Hematopoietic multipotent progenitor cell treated with erythropoietin and hydrocortisone succinate and interleukin-3 and kit ligand, for 15 days (in vitro differentiated cells): ENCODE data around the gene SRSF4.

Source experiments
- DNase-seq: peaks from one replicate; pipeline ENCODE4 v3.0.0-alpha.2; 2015; ENCODE audit warnings: low spot score

The SRSF4 gene

GRCh38 chr1:29200906-29201594 lies 19.4 kb upstream of the SRSF4 start:
- no peak for DNase-seq

GRCh38 chr1:29197993-29198392 lies 16.3 kb upstream of the SRSF4 start:
- no peak for DNase-seq

- DNase-seq = peak; percentile 75
Measured at GRCh38 chr1:29197590-29197924, 15.9 kb upstream of the SRSF4 start.

GRCh38 chr1:29196863-29197589 lies 15.3 kb upstream of the SRSF4 start:
- DNase-seq = no peak

GRCh38 chr1:29195881-29196291 lies 14.2 kb upstream of the SRSF4 start:
- no peak for DNase-seq

GRCh38 chr1:29193879-29194455 lies 12.3 kb upstream of the SRSF4 start:
- no peak for DNase-seq

GRCh38 chr1:29190718-29191117 lies 9.0 kb upstream of the SRSF4 start:
- no peak for DNase-seq

GRCh38 chr1:29186707-29187106 lies 5.0 kb upstream of the SRSF4 start:
- no peak for DNase-seq

- DNase-seq = no peak
Measured at GRCh38 chr1:29186252-29186651, 4.6 kb upstream of the SRSF4 start.

- DNase-seq = no peak
Measured at GRCh38 chr1:29183287-29183686, 1.6 kb upstream of the SRSF4 start.

GRCh38 chr1:29180497-29181412 lies 945 bp downstream of the SRSF4 start:
- DNase-seq = peak; percentile 59

GRCh38 chr1:29179641-29180184 lies 2.0 kb downstream of the SRSF4 start:
- DNase-seq = peak; percentile 55

GRCh38 chr1:29177022-29177705 lies 4.5 kb downstream of the SRSF4 start:
- no peak for DNase-seq

- no peak for DNase-seq
Measured at GRCh38 chr1:29176576-29176975, 5.1 kb downstream of the SRSF4 start.

- DNase-seq = no peak
Measured at GRCh38 chr1:29172415-29172939, 9.2 kb downstream of the SRSF4 start.

- DNase-seq = no peak
Measured at GRCh38 chr1:29171521-29171920, 10.2 kb downstream of the SRSF4 start.

GRCh38 chr1:29171089-29171488 lies 10.6 kb downstream of the SRSF4 start:
- DNase-seq = no peak

GRCh38 chr1:29169976-29170375 lies 11.7 kb downstream of the SRSF4 start:
- DNase-seq = no peak

- DNase-seq = no peak
Measured at GRCh38 chr1:29167904-29168303, 13.8 kb downstream of the SRSF4 start.

GRCh38 chr1:29166291-29166878 lies 15.3 kb downstream of the SRSF4 start:
- DNase-seq = no peak

- no peak for DNase-seq
Measured at GRCh38 chr1:29164588-29164987, 17.1 kb downstream of the SRSF4 start.
